ENCODE results near the gene ATAD2B.
A peak's percentile ranks its signal among the peaks of the same experiment; 100 is the strongest.
"Not testable (repeated sequence)": the region's sequence is repeated elsewhere in the genome, so short reads cannot be mapped to it uniquely, and the experiment has no call there.

Gene ATAD2B

DNA sequence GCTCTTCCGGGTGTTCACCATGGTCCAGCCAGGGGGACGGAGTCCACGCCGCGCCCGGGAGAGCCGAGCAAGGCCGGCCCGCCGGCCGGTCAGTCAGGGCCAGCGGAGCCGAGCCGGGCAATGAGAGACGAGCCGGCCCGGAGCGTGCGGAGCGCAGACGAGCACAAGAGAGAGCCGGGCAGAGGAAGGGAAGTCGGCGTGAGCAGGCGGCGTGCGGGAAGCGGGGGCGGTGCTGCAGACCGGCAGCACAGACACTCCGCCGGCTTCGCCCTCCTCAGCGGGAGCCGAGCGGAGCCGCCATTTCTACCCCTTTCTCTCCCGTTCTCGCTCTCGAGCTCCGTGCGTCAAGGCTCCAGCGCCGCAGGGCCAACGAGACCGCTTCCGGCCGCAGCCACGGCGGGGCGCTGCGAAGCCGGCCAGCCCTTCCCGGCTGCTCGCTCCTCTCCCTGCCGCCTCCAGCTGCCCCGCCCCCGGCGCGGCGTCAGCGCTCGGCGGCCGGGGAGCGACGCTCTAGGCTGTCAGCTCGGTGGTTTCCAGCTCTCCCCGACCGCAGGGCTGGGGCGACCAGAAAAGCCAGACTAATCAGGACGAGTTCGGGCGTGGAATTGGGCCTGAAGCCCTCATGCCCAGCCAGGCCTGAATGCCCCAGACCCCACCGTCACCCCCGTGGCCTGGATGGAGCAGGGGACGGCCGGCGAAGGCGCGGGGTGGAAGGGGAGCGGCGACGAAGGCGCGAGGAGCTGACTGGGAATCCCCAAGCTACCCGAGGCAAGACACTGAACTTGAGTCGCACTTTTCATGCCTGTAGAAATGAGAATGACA is at the start of gene ATAD2B:
TSS of gene ATAD2B (minus strand) at position 374 of the 822 bp plus-strand sequence. CDS start at position 21, 353 bp downstream.
- peak; percentile 93 to 96 for DNase-seq

DNA sequence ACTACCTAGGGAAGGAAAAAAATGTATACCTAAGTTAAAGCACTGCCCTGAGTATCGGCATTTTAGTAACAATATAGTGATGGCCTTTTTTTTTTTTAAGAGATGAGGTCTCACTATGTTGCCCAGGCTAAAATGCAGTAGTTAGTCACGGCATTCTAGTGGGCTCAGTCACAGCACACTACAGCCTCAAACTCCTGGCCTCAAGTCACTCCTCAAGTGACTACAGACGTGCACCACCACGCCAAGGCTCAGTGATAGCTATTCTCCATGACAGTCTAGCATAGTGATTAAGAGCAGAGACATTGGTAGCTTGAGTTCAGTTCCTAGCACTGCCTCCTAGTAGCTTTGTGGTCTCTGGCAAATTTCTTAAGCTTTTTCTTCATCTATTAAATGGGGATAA is 40.9 kb upstream of the ATAD2B start:
- no peak for DNase-seq

DNA sequence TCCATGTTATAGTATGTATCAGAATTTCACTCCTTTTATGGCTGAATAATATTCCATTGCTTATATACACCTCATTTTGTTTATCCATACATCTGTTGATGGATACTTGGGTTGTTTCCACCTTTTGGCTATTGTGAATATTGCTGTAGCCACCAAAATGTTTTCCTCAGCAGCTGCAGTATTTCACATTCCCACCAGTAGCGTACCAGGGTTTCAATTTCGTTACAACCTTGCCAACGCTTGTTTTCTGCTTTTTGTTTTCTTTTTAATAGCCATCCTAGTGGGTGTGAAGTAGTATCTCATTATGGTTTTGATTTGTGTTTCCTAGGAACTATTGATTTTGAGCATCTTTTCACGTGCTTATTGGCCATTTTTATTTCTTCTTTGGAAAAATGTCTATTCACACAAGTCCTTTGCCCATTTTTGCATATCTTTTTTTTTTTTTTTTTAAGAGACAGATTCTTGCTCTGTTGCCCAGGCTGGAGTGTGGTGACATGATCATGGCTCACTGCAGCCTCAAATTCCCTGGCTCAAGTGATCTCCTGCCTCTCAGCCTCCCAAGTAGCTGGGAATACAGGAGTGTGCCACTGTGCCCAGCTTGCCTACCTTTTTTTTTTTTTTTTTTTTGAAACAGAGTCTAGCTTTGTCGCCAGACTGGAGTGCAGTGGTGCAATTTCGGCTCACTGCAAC is 27.5 kb upstream of the ATAD2B start:
- no peak for DNase-seq

DNA sequence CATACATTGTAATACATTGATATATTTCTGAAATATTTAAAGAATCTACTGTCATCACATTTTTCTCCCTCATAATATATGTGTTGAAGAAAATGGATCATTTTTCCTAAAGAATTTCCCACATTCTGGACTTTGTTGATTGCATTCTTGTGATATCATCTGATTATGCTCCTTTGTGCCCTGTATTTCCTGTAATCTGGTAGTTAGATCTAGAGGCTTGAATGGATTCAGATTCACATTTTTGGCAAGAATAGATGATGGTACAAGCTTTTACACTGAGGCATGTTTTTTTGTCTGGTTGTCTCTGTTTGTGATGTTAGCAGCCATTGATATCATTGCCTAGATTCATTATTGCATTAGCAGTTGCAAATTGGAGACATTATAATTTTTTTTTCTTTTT is 26.7 kb upstream of the ATAD2B start:
- DNase-seq, result no peak

DNA sequence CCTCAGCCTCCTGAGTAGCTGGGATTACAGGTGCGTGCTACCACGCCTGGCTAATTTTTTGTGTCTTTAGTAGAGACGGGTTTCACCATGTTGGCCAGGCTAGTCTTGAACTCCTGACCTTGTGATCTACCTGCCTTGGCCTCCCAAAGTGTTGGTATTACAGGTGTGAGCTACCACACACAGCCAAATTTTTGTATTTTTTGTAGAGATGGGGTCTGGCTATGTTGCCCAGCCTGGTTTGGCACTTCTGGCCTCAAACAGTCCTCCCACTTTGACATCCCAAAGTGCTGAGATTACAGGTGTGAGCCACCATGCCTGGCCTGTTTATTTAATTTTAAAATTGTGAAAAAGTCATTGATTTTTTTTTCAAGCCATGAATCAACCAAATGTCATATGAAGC is 25.6 kb upstream of the ATAD2B start:
- not testable (repeated sequence) for DNase-seq

DNA sequence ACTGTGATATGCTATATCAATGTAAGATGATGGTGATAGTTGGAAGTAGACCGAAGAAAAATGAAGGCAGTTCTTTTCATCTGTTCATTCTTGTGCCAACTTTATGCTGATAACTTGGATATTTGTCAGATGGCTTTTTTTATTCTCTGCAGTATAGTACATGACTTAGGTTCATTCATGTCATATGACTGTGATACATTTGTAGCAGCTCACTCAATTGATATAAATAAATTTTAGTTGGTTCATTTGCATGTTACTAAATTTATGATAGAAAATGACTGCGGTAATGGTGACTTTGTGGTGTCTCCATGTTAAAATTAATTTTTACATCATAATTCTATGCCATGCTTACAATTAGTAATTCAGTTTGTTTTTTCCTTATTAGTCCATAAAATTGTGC is 20.4 kb upstream of the ATAD2B start:
- DNase-seq, result no peak

DNA sequence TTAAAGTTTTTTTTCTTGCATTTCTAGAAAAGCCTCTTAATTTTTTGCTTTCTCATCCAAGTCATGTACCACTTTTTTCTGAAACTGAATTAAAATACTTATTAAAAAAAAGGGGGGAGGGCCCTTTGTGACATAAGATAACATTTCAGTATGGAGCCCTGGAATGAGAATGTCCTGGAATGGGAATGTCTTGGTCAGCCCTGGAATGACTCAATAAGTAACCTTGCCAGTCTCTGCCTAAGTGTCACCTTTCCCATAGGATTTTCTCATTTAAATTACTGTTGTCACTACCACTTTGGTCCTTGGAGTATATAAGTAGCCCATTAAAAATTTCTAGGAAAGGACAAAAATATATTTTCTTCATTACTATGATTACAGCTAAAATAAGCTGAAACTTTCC is 18.1 kb upstream of the ATAD2B start:
- DNase-seq, result no peak

DNA sequence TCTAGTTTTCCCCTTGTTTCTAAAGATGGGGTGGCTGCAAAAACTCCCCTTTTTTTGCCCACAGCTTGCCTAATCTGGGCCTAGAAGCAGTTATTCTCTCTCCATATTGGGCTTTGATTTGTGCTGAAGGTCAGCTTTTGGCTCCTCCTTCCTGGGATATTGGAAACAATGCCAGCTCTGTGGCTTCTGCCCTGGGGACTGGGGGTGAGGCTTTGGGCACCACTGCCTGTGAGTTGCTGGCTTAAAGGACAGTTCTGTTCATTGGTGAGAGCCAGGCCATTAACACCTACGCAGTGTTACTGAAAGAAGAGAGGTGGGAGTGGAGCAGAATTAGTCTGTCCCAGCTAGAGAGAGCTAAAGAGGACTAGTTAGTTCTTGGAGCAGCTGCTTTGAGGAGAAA is 17.6 kb upstream of the ATAD2B start:
- DNase-seq, result no peak

DNA sequence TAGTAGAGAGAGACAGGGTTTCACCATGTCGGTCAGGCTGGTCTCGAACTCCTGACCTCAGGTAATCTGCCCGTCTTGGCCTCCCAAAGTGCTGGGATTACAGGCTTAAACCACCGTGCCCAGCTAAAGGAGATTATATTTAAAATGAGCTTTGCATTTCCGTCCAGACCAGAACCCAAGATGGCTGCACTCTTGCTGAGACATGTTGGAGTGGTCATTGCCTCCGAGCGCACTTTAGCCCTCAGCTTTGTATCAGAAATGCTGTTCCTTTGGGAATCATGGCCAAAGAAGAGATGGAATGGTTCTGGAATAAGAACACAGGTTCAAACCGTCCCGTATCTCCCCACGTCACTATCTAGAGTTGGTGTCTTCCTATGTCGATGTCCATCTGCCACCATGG is 16.7 kb upstream of the ATAD2B start:
- DNase-seq, result no peak

DNA sequence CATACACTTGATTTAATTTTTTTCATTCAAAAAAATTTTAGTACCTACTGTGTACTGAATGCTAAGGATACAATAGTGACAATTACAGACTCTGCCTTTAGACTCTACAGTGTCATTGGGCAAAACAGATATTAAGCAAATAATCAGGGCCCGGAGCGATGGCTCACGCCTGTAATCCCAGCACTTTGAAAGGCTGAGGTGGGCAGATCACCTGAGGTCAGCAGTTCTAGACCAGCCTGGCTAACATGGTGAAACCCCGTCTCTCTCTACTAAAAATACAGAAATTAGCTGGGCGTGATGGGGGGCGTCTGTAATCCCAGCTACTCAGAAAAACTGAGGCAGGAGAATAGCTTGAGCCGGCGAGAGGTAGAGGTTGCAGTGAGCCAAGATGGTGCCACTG is 14.7 kb upstream of the ATAD2B start:
- DNase-seq, result no peak

DNA sequence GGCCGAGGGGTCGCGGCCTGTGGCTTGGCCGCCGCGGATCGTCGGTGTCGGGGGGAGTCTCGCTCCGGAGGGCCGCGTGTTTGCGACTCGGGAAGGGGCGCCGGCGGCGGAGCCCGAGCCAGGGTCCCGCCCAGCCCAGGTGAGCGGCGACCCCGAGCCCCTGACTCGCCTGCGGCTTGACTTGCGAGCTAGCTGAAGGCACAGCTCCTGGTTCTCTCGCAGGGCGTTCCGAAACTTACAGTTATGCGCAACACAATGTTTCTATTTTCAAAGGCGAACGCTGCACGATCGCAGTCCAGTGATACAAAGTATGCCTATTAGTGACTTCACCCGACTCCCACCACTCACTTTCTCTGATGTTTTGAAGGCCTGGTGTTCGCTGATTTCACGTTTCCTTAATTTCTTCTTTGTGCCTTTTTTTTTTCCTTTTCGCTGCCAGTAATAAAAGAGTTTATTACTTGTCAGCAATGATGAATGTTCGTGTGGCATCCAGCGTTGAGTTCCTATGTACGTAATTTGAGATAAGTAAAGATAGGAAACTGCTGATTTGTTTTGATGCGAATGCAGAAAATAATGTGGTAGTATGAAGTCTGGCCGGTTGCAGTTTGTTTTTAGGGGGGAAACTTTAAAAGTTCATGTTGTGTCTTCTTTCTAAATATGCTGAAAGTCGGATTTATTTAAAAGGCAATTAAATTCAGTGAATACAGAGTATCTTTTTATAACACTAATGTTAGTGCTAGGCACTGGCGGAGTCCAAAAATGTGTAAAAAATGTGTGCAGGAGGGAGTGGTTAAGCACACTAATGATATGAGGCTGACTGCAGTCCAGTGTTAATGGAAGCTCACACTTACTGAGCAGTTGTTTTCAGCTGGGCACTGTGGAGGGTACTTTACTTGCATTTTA is 14.0 kb upstream of the ATAD2B start:
- DNase-seq, result peak; percentile 22 to 59

DNA sequence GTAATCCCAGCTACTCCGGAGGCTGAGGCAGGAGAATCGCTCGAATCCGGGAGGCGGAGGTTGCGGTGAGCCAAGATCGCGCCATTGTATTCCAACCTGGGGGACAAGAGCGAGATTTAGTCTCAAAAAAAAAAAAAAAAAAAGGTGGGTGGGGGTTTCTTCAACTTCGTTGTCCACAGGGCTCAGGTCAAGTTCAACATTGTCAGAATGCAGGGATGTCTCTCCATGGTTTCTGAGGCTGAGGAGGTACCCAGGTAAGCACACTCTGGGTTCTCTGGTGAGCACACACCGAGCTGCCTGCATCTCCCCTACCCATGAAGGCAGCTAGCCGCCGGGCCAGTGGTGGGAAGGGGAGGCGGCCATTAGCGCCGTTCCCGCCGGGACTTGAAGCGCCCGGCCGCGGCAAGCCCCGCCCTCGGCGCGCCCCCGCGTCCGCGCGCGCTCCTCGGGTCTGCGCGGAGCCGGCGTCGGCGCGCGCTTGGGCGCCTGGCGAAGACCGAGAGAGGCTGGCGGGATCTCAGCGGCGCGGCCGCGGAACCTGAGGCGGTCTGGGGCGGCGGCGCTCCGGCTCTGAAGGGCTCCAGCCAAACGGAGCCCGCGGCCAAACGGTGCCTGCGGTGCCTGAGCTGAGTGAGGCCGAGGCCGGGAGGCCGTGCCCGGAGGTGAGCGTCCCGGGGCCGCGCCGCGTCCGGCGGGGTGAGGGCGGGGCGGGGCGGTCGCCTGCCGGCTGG is 13.2 kb upstream of the ATAD2B start, which contains the start of gene UBXN2A:
TSS of gene UBXN2A (plus strand) at position 477 of the 731 bp plus-strand sequence. CDS start 17,852 bp downstream, outside the sequence.
- DNase-seq, result peak; percentile 67 to 90

DNA sequence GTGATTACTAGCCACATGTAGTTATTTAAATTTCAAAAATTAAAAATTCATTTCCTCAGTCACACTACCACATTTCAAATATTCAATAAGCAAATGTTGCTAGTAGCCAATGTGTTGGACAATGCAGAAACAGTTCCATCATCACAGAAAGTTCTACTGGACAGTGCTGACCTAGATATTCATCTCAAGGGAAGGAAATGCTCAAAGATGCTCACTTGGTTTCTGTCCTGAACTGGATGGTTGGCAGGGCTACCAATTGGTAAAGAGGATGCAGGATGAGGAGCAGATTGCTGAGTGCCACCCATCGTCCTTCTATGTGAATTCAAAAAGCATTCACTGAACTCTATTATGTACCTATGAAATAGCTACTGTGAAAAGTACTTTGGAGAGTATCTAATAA is 7.3 kb upstream of the ATAD2B start:
- no peak for DNase-seq

DNA sequence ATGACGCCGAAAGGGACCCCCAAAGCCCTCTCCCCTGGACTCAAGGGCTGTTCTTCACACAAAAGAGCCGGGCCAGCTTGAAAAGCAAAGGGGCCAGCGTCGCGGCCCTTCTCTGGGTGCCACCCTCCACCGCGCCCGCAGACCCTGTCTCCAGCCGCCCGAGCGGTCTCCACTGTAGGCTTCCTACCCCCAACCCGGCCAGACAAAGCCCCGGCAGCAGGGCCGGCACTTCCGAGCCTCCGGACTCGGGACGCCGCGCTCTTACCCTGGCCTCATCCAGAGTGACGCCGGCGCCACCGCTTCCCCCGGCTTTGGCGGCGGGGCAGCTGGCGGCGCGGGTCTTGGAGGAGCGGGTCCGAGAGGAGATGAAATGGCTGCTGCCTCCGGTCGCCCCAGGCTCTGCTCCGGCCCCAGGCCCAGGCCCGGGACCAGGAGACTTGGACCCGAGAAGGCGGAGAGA is 603 bp downstream of the ATAD2B start:
- peak in 1 of 2 experiments; percentile 47 for DNase-seq

DNA sequence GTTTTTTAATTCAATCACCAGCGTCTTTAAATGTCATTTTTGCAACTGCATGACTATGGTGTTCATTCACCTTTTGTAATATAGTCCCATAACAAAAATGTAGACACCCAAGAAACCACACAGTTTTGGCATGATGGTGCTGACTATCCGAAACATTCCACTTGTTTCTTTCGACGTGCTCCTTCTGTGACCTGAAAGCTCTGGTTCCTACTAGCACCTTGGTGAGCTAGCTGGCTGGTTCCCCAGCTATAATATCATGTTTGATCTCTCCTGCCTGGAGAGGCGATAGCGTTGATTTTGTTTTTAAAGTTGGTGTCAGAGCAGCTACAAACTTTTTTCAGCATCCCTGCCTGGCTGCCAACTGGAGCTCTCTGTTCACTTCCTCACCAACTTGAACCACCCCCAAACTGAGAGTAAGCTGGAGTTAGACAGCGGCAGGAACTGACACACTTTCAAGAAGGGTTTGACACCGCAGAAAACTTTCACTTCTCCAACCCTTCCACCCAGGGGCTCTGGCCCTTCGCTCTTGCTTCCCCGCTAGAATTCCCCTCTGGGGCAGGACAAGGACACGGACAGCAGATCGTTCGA is 1.1 kb downstream of the ATAD2B start:
- DNase-seq, result peak; percentile 26 to 62

DNA sequence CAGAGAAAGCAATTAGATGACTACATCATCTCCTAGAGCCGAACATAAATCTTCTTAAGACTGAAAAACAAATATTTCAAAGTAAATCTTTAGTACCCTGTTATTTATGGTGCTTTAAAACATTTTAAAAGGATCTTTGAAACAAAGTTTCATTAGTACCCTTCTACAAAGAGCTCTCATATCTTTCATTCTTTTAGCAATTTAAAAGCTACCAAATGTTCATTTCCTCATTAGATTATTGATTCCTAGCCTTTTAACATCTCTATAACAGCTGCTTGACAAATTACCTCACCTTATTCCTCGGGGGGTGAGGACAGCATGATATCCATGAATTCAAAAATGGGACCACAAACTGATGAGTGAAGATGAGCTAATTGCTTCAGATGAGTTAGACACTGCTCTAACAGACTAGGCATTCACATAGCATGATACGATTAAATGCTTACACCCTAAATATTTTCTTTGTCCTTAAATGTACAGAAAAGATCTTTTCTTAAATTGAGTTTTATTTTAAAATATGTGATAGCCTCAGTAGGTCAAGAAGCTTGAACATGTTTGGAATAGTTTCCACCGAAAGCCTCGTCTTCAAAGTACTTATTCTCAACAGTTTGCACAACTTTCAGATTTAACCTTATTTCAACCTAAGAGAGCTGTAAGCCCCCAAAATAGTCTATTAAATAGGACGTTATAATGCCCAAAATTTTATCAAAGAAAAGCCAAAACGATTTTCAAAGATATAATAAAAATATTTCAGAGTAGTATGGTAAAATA is 2.1 kb downstream of the ATAD2B start:
- no peak for DNase-seq

DNA sequence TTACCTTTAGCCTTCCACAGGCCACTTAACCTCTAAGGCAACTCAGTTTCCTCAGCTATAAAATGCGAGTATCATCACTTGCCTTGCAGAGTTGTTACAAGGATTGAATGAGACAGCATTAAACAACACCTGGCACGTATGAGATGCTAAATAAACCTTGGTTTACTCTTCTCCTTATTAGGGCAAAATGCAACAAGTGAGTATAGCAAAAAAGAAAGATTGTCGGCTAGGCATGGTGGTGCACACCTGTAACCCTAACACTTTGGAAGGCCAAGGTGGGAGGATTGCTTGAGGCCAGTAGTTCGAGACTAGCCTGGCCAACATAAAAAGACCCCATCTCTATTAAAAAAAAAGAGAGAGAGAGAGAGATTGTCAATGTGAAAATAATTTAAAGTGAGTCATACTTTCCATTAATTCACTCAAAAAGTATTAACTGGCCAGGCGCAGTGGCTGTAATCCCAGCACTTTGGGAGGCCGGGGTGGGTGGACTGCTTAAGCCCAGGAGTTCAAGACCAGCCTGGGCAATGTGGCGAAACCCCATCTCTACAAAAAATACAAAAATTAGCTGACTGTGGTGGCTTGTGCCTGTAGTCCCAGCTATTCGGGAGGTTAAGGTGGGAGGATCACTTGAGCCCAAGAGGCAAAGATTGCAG is 8.0 kb downstream of the ATAD2B start:
- no peak for DNase-seq

DNA sequence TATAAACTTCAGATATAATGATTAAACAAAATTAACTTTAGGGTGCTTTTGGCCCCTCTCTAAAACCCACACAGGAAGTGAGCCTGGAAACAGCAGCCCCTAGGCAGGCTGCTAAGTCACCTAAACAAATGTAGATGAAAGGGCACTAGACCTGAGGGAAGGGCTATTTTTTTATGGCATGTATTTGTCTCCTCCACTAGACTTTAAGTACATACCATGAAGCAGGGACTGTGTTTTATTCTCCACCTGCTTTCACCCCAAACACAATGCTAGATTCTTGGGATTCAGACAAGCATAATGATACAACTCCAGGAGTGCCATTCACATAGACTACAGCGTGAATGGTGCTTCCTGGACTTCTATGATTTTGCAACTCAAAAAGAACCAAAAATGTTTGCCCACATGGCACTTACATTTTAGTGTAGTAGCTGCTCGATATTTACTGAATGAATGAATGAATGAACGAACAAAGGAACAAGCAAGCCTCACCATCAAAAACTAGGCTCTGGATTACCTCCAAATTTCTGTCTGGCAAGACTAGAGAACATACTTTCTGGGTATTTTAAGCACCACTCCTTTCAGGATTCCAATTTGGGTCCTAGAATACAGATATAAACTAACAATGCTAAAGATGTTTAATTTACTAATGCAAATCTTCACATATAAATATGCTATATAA is 10.1 kb downstream of the ATAD2B start:
- no peak for DNase-seq

DNA sequence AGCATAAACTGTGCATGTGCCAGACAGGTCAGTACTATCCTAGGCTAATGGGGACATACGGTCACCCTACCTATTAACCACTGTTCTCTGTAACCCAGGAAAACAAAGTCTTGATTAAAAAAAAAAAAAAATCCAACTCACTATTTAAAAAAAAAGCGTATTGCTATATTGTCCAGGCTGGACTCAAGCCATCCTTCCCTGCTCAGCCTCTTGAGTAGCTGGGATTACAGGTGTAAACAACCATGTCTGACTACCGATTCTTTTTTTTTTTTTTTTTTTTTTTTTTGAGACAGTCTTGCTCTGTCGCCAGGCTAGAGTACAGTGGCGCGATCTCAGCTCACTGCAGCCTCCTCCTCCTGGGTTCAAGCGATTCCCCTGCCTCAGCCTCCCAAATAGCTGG is 11.6 kb downstream of the ATAD2B start:
- no peak for DNase-seq

DNA sequence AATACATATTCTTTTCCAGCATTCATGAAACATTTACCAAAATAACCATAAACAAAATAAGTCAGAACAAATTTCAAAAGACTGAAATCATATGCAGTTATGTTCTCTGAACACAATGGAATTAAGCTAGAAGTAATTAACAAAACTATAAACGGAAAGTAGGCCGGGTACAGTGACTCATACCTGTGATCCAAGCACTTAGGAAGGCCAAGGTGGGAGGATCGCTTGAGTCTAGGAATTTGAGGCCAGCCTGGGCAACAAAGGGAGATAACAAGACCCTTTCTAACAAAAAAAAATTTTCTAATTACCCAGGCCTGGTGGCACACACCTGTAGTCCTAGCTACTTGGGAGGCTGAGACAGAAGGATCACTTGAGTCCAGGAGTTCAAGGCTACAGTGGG is 14.9 kb downstream of the ATAD2B start:
- no peak for DNase-seq

Measured in NCI-H524 (cell line).